ENCODE measurements around the gene INSR. TPM values are rescaled to one million over a fixed set of nuclear protein-coding genes. Genes with fewer than 3 reads are reported as not detected.
A peak's percentile ranks its signal among the peaks of the same experiment; 100 is the strongest.

The INSR gene
- total and polyA plus RNA-seq, 10 of the 15 experiments (the other 5 are each of a cell fraction or from before 2014, with no cell fraction given) = 4.2 to 34.9 (median 13.6) TPM

DNA sequence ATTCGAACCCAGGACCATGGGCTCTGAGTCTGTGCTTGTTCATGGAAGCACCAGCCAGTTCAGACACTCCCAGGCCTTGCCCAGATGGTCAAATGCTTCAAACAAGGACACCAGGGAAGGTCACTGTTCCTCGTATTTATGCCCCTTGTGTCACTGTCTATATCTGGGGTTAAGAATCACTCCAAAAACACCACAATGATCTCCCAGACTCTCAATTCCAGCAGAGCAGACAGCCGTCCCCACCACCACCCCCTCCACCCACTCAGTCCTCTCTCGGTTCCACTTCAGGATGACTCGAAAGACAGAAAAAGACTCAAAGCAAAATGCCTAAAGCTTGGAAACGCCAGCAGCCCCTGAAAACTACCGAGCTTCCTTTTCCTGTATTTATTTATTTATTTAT, 79.0 kb downstream of the INSR start (continued):
- TF ChIP-seq, protein P1, sequence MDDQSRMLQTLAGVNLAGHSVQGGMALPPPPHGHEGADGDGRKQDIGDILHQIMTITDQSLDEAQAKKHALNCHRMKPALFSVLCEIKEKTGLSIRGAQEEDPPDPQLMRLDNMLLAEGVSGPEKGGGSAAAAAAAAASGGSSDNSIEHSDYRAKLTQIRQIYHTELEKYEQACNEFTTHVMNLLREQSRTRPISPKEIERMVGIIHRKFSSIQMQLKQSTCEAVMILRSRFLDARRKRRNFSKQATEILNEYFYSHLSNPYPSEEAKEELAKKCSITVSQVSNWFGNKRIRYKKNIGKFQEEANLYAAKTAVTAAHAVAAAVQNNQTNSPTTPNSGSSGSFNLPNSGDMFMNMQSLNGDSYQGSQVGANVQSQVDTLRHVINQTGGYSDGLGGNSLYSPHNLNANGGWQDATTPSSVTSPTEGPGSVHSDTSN (IDR thresholded peaks at IDR 0.05; ENCODE audit: insufficient replicate concordance, low read depth, low read length) = no peak
- TF ChIP-seq IRF4 (IDR thresholded peaks at IDR 0.05; ENCODE audit: low read depth, low read length) = 0 out of 2 replicates have a peak, but pooled peaks have one; percentile 12
- no peak for TF ChIP-seq HDAC6 (IDR thresholded peaks at IDR 0.05; ENCODE audit: unreplicated experiment)
- TF ChIP-seq IKZF2 (IDR thresholded peaks at IDR 0.05) = peak; percentile 58 to 62
- TF ChIP-seq, protein P2, sequence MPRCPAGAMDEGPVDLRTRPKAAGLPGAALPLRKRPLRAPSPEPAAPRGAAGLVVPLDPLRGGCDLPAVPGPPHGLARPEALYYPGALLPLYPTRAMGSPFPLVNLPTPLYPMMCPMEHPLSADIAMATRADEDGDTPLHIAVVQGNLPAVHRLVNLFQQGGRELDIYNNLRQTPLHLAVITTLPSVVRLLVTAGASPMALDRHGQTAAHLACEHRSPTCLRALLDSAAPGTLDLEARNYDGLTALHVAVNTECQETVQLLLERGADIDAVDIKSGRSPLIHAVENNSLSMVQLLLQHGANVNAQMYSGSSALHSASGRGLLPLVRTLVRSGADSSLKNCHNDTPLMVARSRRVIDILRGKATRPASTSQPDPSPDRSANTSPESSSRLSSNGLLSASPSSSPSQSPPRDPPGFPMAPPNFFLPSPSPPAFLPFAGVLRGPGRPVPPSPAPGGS (IDR thresholded peaks at IDR 0.05; ENCODE audit: borderline replicate concordance, insufficient read depth, low read depth, low read length, poor library complexity, severe bottlenecking) = no peak
- peak; percentile 51; the same call in 1 of the 2 replicates for TF ChIP-seq EED (IDR thresholded peaks at IDR 0.05; ENCODE audit: low read depth)
- TF ChIP-seq SREBF2 (IDR thresholded peaks at IDR 0.05; ENCODE audit: low read length) = no peak
- TF ChIP-seq, protein P3, sequence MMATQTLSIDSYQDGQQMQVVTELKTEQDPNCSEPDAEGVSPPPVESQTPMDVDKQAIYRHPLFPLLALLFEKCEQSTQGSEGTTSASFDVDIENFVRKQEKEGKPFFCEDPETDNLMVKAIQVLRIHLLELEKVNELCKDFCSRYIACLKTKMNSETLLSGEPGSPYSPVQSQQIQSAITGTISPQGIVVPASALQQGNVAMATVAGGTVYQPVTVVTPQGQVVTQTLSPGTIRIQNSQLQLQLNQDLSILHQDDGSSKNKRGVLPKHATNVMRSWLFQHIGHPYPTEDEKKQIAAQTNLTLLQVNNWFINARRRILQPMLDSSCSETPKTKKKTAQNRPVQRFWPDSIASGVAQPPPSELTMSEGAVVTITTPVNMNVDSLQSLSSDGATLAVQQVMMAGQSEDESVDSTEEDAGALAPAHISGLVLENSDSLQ (IDR thresholded peaks at IDR 0.05) = no peak
- TF ChIP-seq, protein P4, sequence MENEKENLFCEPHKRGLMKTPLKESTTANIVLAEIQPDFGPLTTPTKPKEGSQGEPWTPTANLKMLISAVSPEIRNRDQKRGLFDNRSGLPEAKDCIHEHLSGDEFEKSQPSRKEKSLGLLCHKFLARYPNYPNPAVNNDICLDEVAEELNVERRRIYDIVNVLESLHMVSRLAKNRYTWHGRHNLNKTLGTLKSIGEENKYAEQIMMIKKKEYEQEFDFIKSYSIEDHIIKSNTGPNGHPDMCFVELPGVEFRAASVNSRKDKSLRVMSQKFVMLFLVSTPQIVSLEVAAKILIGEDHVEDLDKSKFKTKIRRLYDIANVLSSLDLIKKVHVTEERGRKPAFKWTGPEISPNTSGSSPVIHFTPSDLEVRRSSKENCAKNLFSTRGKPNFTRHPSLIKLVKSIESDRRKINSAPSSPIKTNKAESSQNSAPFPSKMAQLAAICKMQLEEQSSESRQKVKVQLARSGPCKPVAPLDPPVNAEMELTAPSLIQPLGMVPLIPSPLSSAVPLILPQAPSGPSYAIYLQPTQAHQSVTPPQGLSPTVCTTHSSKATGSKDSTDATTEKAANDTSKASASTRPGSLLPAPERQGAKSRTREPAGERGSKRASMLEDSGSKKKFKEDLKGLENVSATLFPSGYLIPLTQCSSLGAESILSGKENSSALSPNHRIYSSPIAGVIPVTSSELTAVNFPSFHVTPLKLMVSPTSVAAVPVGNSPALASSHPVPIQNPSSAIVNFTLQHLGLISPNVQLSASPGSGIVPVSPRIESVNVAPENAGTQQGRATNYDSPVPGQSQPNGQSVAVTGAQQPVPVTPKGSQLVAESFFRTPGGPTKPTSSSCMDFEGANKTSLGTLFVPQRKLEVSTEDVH (IDR thresholded peaks at IDR 0.05; ENCODE audit: low read depth, partially characterized antibody) = no peak
- no peak for TF ChIP-seq ZNF207 (IDR thresholded peaks at IDR 0.05; ENCODE audit: borderline replicate concordance)
- TF ChIP-seq, protein P5, sequence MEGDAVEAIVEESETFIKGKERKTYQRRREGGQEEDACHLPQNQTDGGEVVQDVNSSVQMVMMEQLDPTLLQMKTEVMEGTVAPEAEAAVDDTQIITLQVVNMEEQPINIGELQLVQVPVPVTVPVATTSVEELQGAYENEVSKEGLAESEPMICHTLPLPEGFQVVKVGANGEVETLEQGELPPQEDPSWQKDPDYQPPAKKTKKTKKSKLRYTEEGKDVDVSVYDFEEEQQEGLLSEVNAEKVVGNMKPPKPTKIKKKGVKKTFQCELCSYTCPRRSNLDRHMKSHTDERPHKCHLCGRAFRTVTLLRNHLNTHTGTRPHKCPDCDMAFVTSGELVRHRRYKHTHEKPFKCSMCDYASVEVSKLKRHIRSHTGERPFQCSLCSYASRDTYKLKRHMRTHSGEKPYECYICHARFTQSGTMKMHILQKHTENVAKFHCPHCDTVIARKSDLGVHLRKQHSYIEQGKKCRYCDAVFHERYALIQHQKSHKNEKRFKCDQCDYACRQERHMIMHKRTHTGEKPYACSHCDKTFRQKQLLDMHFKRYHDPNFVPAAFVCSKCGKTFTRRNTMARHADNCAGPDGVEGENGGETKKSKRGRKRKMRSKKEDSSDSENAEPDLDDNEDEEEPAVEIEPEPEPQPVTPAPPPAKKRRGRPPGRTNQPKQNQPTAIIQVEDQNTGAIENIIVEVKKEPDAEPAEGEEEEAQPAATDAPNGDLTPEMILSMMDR (IDR thresholded peaks at IDR 0.05 in 2 of 3, conservative IDR thresholded peaks at IDR 0.05 in 1 of 3; ENCODE audit: control insufficient read depth in 2 of 3, extremely low read depth in 1 of 3, insufficient read depth in 1 of 3, low read depth in 3 of 3, low read length in 3 of 3) = no peak
- TF ChIP-seq, protein P6, sequence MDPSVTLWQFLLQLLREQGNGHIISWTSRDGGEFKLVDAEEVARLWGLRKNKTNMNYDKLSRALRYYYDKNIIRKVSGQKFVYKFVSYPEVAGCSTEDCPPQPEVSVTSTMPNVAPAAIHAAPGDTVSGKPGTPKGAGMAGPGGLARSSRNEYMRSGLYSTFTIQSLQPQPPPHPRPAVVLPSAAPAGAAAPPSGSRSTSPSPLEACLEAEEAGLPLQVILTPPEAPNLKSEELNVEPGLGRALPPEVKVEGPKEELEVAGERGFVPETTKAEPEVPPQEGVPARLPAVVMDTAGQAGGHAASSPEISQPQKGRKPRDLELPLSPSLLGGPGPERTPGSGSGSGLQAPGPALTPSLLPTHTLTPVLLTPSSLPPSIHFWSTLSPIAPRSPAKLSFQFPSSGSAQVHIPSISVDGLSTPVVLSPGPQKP (IDR thresholded peaks at IDR 0.05; ENCODE audit: low read depth, low read length) = no peak
- TF ChIP-seq GABPA (IDR thresholded peaks at IDR 0.05; ENCODE audit: low read depth) = no peak
- peak; percentile 16; the same call in 1 of the 2 replicates for TF ChIP-seq ZBED1 (IDR thresholded peaks at IDR 0.05; ENCODE audit: borderline replicate concordance)
- peak; percentile 76 for TF ChIP-seq RUNX3 (IDR thresholded peaks at IDR 0.05; ENCODE audit: low read length)
- TF ChIP-seq, protein P7, sequence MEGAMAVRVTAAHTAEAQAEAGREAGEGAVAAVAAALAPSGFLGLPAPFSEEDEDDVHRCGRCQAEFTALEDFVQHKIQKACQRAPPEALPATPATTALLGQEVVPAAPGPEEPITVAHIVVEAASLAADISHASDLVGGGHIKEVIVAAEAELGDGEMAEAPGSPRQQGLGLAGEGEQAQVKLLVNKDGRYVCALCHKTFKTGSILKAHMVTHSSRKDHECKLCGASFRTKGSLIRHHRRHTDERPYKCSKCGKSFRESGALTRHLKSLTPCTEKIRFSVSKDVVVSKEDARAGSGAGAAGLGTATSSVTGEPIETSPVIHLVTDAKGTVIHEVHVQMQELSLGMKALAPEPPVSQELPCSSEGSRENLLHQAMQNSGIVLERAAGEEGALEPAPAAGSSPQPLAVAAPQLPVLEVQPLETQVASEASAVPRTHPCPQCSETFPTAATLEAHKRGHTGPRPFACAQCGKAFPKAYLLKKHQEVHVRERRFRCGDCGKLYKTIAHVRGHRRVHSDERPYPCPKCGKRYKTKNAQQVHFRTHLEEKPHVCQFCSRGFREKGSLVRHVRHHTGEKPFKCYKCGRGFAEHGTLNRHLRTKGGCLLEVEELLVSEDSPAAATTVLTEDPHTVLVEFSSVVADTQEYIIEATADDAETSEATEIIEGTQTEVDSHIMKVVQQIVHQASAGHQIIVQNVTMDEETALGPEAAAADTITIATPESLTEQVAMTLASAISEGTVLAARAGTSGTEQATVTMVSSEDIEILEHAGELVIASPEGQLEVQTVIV (IDR thresholded peaks at IDR 0.05; ENCODE audit: borderline replicate concordance, partially characterized antibody) = no peak
- no peak for TF ChIP-seq YBX1 (IDR thresholded peaks at IDR 0.05)
- TF ChIP-seq TCF3 (IDR thresholded peaks at IDR 0.05; ENCODE audit: borderline replicate concordance, insufficient read depth, low read depth, low read length) = 0 out of 2 replicates have a peak, but pooled peaks have one; percentile 15

Data from GM12878 (cell line).